Osteoblast (primary cell): Measurements from ENCODE around the gene NXPH4. TPM values are rescaled to one million over a fixed set of nuclear protein-coding genes. Genes with fewer than 3 reads are reported as not detected.

Experiments
- DNase-seq: peaks from one replicate; pipeline ENCODE4 v3.0.0; 2011; ENCODE audit warnings: low spot score, mixed read lengths; ENCODE audit not compliant: insufficient read length; ENCODE audit errors: missing footprints
- H2AFZ ChIP-seq: 2 replicates; pipeline ENCODE4 v1.6.0; 2011; ENCODE audit warnings: mild to moderate bottlenecking, low read length
- H3K27ac ChIP-seq: 2 replicates; pipeline ENCODE4 v1.5.1; 2011; ENCODE audit warnings: mild to moderate bottlenecking, low read depth, low read length, moderate library complexity
- H3K27me3 ChIP-seq: 2 replicates; pipeline ENCODE4 v1.6.0; 2012; ENCODE audit warnings: mild to moderate bottlenecking, control low read depth, inconsistent platforms, low read length, moderate library complexity; ENCODE audit not compliant: insufficient read depth
- H3K36me3 ChIP-seq: 2 replicates; pipeline ENCODE4 v1.5.1; 2011; ENCODE audit warnings: mild to moderate bottlenecking, low read length, control low read depth, moderate library complexity; ENCODE audit not compliant: insufficient read depth
- H3K4me1 ChIP-seq: 2 replicates; pipeline ENCODE4 v1.5.1; 2011; ENCODE audit warnings: mild to moderate bottlenecking, low read length, control low read depth, moderate library complexity; ENCODE audit not compliant: insufficient read depth
- H3K4me2 ChIP-seq: 2 replicates; pipeline ENCODE4 v1.6.0; 2011; ENCODE audit warnings: mild to moderate bottlenecking, low read length; ENCODE audit not compliant: insufficient read depth
- H3K4me3 ChIP-seq: fragments of 200-600 bp; sonication (generic); 3 replicates; pipeline ENCODE4 v1.5.1; 2012; ENCODE audit warnings: mild to moderate bottlenecking, low read length, inconsistent platforms; ENCODE audit not compliant: insufficient read depth
- H3K79me2 ChIP-seq: 2 replicates; pipeline ENCODE4 v1.6.0; 2012; ENCODE audit warnings: mild to moderate bottlenecking, low read length, control low read depth, inconsistent platforms; ENCODE audit not compliant: insufficient read depth
- H3K9me3 ChIP-seq: 2 replicates; pipeline ENCODE4 v1.5.1; 2011; ENCODE audit warnings: low read depth, low read length, control low read depth
- H4K20me1 ChIP-seq: 2 replicates; pipeline ENCODE4 v1.6.0; 2012; ENCODE audit warnings: mild to moderate bottlenecking, low read length, control low read depth; ENCODE audit not compliant: insufficient read depth
- total RNA-seq: library from RNA; depleted of rRNA; stranded (reverse); fragments of >200 nt; gene quantifications from 2 replicates; pipeline ENCODE4 v1.2.3, GENCODE V29; 2012
- TF ChIP-seq, protein P1 (sequence below): IDR thresholded peaks from 2 replicates; pipeline ENCODE4 v1.5.1; 2011; ENCODE audit warnings: mild to moderate bottlenecking, low read depth, low read length, moderate library complexity; ENCODE audit errors: extremely low read depth

Gene NXPH4
- total RNA-seq, 1 donor, result 1.1 TPM

DNA sequence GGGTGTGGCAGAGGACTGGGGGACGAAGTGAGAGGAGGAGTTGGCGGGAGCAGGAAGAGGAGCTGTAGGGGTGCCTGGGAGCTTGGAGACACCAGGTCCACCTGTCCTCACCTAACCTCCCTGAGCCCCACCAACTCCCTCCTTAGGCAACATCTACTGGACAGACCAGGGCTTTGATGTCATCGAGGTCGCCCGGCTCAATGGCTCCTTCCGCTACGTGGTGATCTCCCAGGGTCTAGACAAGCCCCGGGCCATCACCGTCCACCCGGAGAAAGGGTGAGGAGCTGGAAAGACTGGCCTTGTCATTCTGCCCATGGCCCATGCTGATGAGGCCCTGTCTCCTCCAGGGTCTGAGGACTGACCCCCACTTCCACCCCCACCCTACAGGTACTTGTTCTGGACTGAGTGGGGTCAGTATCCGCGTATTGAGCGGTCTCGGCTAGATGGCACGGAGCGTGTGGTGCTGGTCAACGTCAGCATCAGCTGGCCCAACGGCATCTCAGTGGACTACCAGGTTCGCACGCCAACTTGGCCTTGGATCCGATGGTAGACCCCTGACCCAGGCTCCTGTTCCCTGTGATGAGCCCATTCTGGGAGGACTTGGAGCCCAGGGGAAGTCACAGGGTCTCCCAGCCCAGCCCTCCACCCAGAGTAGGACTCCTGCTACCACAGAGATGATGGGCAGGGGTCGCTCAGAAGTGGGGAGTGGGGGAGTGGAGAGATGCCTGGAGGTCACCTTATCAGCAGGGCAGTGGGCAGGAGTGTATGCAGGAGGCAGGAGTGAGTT is 32.5 kb upstream of the NXPH4 start:
- Histone ChIP-seq H3K79me2 (peaks cover 72% of the 10 kb centered on the region), H3K4me1 (no peaks in the 10 kb centered on the region), H3K27me3 (no peaks in the 10 kb centered on the region), H3K4me3 (no peak overlapping the region), H3K4me2 (no peak overlapping the region), H3K36me3 (peaks cover 94% of the 10 kb centered on the region), H3K27ac (no peak overlapping the region), H3K9me3 (no peaks in the 10 kb centered on the region), H2AFZ (no peak overlapping the region), H4K20me1 (peaks cover 65% of the 10 kb centered on the region)
- TF ChIP-seq, protein P1, sequence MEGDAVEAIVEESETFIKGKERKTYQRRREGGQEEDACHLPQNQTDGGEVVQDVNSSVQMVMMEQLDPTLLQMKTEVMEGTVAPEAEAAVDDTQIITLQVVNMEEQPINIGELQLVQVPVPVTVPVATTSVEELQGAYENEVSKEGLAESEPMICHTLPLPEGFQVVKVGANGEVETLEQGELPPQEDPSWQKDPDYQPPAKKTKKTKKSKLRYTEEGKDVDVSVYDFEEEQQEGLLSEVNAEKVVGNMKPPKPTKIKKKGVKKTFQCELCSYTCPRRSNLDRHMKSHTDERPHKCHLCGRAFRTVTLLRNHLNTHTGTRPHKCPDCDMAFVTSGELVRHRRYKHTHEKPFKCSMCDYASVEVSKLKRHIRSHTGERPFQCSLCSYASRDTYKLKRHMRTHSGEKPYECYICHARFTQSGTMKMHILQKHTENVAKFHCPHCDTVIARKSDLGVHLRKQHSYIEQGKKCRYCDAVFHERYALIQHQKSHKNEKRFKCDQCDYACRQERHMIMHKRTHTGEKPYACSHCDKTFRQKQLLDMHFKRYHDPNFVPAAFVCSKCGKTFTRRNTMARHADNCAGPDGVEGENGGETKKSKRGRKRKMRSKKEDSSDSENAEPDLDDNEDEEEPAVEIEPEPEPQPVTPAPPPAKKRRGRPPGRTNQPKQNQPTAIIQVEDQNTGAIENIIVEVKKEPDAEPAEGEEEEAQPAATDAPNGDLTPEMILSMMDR, result no peak
- peak; percentile 83 for DNase-seq

DNA sequence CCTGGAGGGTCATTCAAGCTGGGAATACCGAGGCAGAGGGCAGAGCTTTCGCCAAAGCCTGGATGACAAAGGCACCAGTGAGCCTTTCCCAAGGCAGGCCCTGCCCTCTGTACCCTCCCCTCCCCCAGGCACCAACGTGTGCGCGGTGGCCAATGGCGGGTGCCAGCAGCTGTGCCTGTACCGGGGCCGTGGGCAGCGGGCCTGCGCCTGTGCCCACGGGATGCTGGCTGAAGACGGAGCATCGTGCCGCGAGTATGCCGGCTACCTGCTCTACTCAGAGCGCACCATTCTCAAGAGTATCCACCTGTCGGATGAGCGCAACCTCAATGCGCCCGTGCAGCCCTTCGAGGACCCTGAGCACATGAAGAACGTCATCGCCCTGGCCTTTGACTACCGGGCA is 31.2 kb upstream of the NXPH4 start:
- H3K9me3 ChIP-seq, result no peaks in the 10 kb centered on the region
- no peak overlapping the region for H2AFZ ChIP-seq
- DNase-seq, result no peak
- H3K4me3 ChIP-seq, result no peak overlapping the region
- H3K36me3 ChIP-seq, result peaks cover 94% of the 10 kb centered on the region
- H3K4me1 ChIP-seq, result no peaks in the 10 kb centered on the region
- H3K4me2 ChIP-seq, result no peak overlapping the region
- TF ChIP-seq, protein P1, result no peak
- H3K27ac ChIP-seq, result no peak overlapping the region
- no peaks in the 10 kb centered on the region for H3K27me3 ChIP-seq
- H3K79me2 ChIP-seq, result peaks cover 59% of the 10 kb centered on the region
- peaks cover 61% of the 10 kb centered on the region for H4K20me1 ChIP-seq

DNA sequence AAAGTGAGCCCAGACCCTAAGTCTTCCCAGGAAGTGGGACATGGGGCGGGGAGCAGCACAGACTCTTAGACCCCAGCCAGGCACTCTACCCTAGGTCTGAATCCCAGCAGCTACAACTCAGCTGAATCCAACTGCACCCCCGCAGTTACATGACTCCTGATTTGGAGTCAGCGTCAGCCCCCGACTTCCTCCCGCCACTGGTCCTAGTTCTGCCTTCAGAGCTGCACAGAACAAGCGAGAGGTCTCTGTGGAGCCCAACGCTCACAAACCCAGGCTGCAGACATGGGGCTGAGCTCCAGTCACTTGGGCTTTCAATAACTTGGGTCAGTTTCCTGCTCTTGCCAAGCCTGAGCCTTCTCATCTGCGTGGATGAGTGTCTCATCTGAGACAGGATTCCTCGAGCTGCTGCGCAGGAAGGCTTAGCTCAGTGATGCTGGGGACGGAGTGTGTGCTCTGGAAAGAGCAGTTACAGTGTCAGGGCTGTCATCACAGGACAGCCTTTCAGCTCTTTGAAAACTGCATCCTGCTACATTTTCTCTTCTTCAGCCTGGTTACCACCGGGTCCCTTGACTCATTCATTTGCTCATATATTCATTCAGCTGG is 30.6 kb upstream of the NXPH4 start:
- no peak overlapping the region for H3K4me3 ChIP-seq
- H3K79me2 ChIP-seq, result peaks cover 55% of the 10 kb centered on the region
- TF ChIP-seq, protein P1, result no peak
- no peaks in the 10 kb centered on the region for H3K4me1 ChIP-seq
- no peak for DNase-seq
- H3K27ac ChIP-seq, result no peak overlapping the region
- peaks cover 94% of the 10 kb centered on the region for H3K36me3 ChIP-seq
- H3K4me2 ChIP-seq, result no peak overlapping the region
- H2AFZ ChIP-seq, result no peak overlapping the region
- H3K27me3 ChIP-seq, result no peaks in the 10 kb centered on the region
- H3K9me3 ChIP-seq, result no peaks in the 10 kb centered on the region
- H4K20me1 ChIP-seq, result peaks cover 59% of the 10 kb centered on the region

GRCh38 chr12:57187222-57188089 is 29.1 kb upstream of the NXPH4 start:
- TF ChIP-seq, protein P1, result no peak
- no peaks in the 10 kb centered on the region for H3K4me1 ChIP-seq
- peaks cover 50% of the 10 kb centered on the region for H3K79me2 ChIP-seq
- H3K4me2 ChIP-seq, result no peak overlapping the region
- H3K27me3 ChIP-seq, result no peaks in the 10 kb centered on the region
- H3K9me3 ChIP-seq, result no peaks in the 10 kb centered on the region
- no peak overlapping the region for H3K27ac ChIP-seq
- H3K36me3 ChIP-seq, result peaks cover 95% of the 10 kb centered on the region
- DNase-seq, result no peak
- no peak overlapping the region for H3K4me3 ChIP-seq
- peaks cover 55% of the 10 kb centered on the region for H4K20me1 ChIP-seq
- no peak overlapping the region for H2AFZ ChIP-seq
